22Rv1 (cell line): ENCODE measurements around the gene CDC42EP1.

ENCODE experiments used
- CTCF ChIP-seq: fragments of 450-650 bp; IDR thresholded peaks from 2 replicates; pipeline ENCODE4 v1.5.1; 2017; ENCODE audit warnings: mild to moderate bottlenecking
- ZFX ChIP-seq: fragments of 450-650 bp; IDR thresholded peaks from 2 replicates; pipeline ENCODE4 v1.6.1; 2017; ENCODE audit warnings: antibody characterized with exemption, borderline replicate concordance

GRCh38 chr22:37555029-37555428, 5.3 kb upstream of the CDC42EP1 start:
- TF ChIP-seq CTCF (no peak), ZFX (no peak)
